Liver (tissue), 3 donors: Measurements from ENCODE around the gene LMBRD1.

ENCODE experiments used
- HNF4G ChIP-seq: IDR thresholded peaks from 2 replicates; pipeline ENCODE4 v1.6.1; 2016; ENCODE audit warnings: antibody characterized with exemption
- JUND ChIP-seq, 2 donors: IDR thresholded peaks; 2 replicates each; pipeline ENCODE4 v1.6.1; 2016; ENCODE audit warnings: antibody characterized with exemption in 2 of 2
- MAX ChIP-seq: IDR thresholded peaks from 2 replicates; pipeline ENCODE4 v1.6.1; 2016; ENCODE audit warnings: antibody characterized with exemption
- RAD21 ChIP-seq, 2 donors: IDR thresholded peaks; 2 replicates each; pipeline ENCODE4 v1.6.1; 2016; ENCODE audit warnings: antibody characterized with exemption in 2 of 2, mild to moderate bottlenecking in 2 of 2
- REST ChIP-seq: IDR thresholded peaks from 2 replicates; pipeline ENCODE4 v1.6.1; 2016; ENCODE audit warnings: antibody characterized with exemption, mild to moderate bottlenecking
- TAF1 ChIP-seq: conservative IDR thresholded peaks from 2 replicates; pipeline ENCODE4 v1.6.1; 2016; ENCODE audit warnings: antibody characterized with exemption, mild to moderate bottlenecking
- TF ChIP-seq, protein P1 (sequence below): fragments of 150-350 bp; IDR thresholded peaks from 2 replicates; pipeline ENCODE4 v1.5.1; 2017; ENCODE audit warnings: improper control_type of control experiment, low read depth, low read length; ENCODE audit not compliant: missing input control
- donor health status: healthy.
- donor health status: healthy.

DNA sequence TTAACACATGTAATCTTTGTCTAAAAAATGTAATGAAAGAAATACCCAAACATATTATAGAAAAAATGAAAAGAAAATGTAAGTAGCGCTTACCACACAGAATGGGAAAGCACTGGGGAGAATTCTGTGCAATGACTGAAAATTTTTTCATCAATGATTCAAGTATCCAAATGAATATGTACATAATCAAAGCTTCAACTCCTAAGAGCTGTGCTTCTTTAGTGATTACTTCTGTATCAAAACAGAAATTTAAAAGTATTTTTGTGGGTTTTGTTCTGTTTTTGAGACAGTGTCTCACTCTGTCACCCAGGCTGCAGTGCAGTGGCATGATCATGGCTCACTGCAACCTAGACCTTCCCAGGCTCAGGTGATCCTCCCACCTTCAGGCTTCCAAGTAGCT is 13.7 kb downstream of the LMBRD1 start:
- TF ChIP-seq MAX = no peak
- TF ChIP-seq, protein P1, sequence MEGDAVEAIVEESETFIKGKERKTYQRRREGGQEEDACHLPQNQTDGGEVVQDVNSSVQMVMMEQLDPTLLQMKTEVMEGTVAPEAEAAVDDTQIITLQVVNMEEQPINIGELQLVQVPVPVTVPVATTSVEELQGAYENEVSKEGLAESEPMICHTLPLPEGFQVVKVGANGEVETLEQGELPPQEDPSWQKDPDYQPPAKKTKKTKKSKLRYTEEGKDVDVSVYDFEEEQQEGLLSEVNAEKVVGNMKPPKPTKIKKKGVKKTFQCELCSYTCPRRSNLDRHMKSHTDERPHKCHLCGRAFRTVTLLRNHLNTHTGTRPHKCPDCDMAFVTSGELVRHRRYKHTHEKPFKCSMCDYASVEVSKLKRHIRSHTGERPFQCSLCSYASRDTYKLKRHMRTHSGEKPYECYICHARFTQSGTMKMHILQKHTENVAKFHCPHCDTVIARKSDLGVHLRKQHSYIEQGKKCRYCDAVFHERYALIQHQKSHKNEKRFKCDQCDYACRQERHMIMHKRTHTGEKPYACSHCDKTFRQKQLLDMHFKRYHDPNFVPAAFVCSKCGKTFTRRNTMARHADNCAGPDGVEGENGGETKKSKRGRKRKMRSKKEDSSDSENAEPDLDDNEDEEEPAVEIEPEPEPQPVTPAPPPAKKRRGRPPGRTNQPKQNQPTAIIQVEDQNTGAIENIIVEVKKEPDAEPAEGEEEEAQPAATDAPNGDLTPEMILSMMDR = no peak
- no peak for TF ChIP-seq RAD21 (IDR thresholded peaks at IDR 0.05)
- TF ChIP-seq REST = no peak
- TF ChIP-seq TAF1 = no peak
- no peak for TF ChIP-seq JUND (IDR thresholded peaks at IDR 0.05)
- TF ChIP-seq HNF4G = no peak
